ENCODE data around the gene LCK. TPM values are rescaled to one million over a fixed set of nuclear protein-coding genes. Genes with fewer than 3 reads are reported as not detected.
"Not testable (repeated sequence)": the region's sequence is repeated elsewhere in the genome, so short reads cannot be mapped to it uniquely, and the experiment has no call there.

Gene LCK
- polyA plus RNA-seq, 12 donors = 0.49 to 4.2 (median 0.69) TPM; not detected in 2

DNA sequence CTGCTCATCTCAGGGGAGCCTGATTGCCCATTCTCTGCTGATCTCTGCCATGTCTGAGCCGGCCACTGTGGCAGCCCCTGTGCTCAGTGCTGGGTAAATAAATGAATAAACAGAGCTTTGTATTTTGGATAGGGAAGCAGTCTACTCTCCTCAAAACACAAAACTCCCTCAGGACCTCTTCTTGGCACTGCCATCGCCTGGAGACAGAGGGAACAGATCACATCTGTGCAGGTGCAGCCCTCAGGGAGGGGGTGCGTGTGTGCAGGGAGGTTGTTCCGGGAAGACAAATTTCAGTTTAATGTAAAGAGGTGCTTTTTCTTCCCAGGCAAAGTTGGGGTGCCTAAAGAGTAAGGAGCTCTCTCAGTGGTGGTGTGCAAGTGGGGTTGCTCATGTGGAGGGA lies 11.7 kb upstream of the LCK start:
- no peak for DNase-seq

DNA sequence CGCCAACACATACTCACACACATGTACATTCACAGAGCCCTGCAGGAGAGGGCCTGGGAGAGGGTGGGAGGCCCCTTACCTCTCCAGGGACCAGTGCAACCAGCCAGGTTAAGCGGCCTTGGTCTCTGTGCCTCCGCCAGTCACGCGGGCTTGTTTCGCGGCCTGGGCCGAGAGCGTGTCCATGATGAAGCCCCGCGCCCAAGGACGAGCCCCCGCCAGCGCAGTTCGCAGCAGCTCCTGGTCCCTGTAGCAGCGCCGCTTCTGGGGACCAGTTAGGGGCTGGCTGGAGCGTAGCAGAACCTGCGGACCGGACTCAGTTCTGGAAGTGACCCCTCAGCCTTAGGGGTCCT lies 11.3 kb upstream of the LCK start:
- DNase-seq = no peak

DNA sequence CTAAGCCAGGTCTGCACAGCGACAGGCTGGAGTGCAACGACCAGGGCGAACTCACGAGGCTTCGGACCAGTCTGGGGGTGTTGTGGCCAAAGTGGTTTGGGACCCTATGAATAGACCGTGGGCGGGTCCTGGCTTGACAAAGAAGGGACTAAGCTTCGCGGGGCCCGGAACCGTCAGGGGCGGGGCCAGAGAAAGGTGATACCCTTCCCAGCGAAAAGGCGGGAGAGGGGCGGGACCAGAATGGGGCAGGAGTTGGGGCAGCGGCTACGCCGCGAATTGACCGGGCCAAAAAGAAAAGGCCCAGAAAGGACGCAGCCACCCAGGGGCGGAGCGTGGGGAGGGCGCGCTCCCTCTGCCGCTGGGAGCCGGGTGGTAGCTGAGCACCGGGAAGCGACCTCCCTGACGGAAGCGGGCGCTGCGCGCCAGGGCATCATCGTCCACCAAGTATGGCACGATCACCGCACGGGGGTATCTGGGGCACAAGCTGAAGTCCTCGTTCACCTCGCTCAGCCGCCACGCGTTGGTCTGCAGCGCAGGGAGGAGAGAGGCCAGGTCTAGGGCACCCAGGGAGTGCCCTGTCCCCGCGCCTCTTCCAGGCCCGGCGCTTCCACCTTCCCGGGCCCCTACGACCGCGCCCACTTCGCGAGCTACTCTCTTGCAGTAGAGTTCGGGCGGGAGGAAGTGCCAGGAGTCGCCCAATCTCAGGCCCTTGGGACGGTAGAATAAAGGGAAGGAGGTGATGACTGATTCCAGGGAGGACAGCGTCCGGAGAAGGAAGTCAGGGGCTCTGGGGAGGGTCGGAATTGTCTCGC lies 10.7 kb upstream of the LCK start:
- DNase-seq = no peak

DNA sequence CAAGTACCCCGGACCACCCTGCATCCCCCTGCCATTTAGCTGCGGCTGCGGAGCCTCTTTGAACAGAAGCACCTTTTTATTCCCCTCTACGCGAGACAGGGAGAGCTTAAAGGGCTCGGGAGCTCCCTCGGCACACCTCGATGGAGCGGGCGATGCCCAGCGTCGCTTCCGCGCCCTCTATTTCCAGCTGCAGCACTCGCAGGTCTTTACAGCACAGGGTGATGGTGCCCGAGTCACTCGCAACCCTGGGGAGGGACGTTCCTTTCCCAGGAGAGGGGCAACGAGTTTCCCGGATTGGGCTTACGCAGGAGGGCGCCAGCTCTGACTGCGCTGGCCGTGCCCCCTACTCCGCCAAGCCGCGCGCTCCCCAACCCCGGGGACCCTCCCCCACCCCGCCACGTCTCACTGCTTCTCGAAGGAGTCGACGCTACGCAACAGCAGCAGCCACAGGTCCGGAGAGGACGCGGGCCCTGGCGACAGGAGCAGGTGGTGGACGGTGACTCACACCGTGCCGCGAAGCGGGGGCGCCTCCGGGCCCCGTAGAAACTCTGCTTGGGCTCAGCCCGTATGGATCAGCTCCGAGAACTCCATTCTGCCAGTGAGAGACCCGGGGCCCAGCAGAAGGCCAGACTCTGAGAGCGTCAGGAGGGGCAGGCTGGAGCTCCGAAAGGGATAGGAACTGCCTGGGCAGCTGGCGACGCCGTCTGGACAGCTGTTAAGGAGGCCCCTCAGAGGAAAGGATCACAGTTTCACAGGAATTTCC lies 9.9 kb upstream of the LCK start:
- DNase-seq = peak; percentile 72

DNA sequence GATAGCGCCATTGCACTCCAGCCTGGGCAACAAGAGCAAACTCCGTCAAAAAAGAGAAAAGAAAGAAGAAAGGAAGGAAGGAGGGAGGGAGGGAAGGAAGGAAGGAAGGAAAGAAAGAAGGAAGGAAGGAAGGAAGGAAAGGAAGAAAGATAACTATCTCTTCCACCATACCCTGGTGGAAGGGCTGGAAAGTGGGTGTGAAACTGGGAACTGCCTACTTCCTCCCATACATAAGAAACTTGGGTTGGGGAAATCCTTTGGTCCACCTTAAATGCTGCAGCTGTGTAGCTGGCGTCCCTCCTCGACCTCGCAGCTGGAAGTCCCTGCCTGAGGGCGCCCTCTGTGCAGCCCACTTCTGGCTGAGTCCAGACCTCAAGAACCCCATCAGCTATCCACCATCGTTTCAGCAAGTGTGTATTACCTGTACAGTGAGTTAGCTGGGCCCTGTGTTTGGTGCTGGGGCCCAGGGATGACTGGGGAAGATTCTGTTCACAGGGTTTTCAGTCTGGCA lies 8.7 kb upstream of the LCK start:
- DNase-seq = peak; percentile 75

DNA sequence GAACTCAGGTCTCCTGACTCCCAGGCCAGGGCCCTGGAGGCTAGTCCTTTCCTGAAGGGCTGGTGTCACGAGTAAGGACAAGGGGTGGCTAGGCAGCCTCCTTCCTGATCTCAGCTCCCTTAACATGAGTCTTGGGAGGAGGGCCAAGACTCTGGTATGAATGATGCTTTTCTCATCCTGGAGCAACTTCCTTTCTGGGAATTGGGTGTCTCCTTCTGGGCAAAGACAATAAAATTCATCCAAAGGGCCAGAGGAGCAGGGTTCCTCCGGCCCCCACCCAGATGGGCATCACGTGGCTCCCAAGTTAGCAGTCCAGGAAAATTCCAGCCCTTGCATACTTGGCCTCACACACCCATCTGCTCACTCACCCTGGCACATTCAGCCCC lies 4.2 kb upstream of the LCK start, which contains the start of gene FAM167B:
Gene FAM167B (plus strand): TSS at position 335 of the 386 bp plus-strand sequence. CDS start 200 bp downstream, outside the sequence.
- no peak for DNase-seq

DNA sequence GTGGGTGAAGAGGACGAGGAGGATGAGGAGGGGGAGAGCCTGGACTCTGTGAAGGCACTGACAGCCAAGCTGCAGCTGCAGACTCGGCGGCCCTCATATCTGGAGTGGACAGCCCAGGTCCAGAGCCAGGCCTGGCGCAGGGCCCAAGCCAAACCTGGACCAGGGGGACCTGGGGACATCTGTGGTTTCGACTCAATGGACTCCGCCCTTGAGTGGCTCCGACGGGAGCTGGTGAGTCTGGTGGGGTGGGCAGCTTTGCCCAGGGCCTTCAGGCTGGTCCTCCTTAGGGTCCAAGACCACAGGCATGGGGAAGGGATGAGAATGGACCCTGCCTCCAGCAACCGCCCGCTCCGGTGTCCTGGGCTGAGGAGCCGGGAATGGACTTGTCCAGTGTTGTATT lies 3.6 kb upstream of the LCK start:
- DNase-seq = no peak

DNA sequence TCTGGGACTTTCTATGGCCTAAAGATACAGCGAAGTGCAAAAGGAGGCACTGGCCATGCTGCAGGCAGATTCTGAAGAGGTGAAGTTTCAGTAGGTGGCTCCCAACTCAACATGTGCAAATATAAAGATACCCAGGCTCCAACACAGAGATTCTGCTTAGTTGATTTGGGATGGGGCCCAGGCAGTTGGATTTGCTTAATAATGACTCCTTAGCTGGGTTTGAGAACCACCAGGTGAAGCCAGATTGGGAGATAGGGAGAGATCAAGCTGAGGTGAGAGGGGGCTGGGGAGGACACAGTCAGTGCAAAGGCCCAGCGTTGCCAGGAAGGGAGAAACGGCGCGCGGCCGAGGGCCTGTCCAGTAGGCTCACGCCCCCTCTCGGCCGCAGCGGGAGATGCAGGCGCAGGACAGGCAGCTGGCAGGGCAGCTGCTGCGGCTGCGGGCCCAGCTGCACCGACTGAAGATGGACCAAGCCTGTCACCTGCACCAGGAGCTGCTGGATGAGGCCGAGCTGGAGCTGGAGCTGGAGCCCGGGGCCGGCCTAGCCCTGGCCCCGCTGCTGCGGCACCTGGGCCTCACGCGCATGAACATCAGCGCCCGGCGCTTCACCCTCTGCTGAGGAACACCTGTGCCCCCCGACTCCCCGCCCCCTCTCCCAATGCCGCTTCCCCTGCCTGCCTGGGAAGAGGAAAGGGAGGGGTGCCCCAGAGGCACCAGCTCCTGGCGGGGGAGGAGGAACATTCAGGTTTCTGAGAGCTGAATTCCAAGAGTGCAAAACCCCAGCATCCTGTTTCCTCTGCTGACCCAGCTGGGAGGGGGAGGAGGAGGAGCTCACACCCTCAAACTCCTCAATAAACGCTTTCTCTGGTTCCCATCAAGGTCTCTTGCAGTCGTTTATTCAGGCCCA lies 2.8 kb upstream of the LCK start:
- no peak for DNase-seq

DNA sequence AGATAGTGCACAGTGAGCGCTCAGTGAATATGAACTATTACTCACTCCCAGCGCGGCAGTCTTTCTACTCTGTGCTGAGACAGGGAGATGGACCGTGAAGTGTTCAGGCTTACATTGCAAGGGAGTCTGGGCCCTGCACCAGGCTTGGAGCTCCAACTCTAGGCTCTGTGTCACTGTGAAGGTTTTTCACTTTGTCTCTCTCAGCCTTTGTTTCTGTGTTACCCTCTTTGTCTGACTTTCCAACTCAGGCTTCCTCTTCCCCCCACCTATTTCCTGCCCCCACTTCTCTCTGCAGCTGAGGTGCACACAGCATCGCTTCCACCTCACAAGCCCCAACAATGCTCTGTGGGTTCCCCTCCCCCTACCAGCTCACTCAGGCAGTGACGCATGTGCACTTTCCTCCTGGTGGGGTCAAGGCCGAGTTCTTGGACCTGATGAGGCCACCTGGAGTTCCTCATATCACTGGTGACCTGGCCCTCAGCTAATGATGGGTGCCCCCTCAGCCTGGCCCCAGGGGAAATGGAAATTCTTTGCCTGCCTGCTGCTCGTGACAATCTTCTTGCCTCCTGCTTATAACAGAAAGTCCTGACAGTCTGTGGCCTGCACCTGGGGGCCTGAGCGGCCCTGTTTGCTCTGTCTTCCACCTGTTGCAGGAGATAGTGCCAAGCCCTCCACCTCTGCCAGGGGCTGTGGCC lies 1.1 kb upstream of the LCK start:
- DNase-seq = no peak

DNA sequence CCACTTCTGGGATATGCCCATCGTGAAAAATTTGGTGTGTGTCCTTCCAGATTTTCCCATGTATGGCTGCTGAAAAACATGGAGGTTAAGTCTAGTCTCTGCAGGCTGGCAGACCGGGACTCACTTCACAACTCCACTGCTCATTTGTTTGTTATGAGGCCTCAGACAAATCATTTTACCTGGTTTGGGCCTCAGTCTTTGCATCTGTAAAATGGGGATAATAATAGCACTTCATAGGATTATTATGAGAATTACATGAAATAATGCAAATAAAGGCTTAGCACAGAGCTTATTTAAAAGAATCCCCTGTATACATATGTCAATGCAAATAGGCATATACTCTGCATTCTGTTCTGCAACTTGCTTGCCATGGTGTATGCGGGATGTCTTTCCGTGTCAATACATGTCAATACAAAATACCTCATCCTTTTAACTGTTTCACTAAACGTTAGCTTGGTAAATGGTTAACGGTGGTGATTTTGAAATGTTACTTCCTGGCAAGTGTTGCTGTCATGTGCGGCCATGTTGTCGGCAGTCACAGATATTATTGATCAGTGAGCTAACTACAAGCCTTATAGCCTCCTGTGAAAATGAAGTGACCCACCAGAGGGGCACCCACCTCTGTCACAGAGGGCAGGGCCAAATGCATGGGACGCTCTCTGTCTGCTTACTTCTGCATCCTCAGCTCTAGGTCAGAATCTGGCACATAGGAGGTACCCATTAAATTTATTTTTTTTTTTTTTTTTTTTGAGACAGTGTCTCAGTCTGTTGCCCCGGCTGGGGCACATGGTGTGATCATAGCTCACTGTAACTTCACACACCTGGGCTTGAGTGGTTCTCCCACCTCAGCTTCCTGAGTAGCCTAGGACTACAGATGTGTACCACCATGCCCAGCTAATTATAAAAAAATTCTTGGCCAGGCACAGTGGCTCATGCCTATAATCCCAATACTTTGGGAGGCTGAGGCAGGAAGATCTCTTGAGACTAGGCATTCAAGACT lies 4.3 kb downstream of the LCK start:
- no peak for DNase-seq

DNA sequence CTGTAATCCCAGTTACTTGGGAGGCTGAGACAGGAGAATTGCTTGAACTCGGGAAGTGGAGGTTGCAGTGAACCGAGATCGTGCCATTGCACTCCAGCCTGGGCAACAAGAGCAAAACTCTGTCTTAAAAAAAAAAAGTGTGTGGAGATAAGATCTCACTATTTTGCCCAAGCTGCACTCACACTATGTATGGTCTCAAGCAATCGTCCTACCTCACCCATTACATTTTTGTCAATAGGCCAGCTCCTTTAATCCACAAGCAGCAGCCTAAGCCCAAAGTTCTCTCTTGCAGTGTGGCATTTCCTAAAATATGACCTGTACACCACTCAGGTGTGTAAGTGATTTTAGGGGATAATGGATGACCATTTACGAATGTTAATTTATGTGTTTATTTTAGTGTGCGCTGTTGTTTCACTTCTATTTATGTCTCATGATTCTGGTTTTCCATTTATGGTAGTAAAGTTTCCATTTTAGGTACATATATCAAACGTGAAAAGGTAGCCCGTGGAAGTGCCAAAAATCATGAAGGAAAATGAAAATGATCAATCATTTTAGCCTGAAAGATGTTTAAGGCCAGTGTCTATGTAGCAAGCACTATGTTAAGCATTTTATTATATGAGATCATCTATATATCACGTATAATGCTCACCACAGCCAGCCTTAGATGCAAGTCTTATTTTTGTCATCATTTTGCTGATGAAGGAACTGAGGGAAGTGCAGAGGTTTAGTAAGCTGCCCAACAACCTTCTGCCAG lies 5.6 kb downstream of the LCK start:
- DNase-seq = no peak

DNA sequence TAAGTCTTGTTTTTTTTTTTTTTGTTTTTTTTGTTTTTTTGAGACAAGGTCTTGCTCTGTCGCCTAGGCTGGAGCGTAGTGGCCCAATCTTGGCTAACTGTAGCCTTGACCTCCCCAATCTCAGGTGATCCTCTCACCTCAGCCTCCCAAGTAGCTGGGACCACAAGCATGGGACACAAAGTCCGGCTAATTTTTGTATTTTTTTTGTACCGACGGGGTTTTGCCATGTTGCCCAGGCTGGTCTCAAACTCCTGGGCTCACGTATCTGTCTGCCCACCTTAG lies 6.1 kb downstream of the LCK start:
- DNase-seq = no peak

DNA sequence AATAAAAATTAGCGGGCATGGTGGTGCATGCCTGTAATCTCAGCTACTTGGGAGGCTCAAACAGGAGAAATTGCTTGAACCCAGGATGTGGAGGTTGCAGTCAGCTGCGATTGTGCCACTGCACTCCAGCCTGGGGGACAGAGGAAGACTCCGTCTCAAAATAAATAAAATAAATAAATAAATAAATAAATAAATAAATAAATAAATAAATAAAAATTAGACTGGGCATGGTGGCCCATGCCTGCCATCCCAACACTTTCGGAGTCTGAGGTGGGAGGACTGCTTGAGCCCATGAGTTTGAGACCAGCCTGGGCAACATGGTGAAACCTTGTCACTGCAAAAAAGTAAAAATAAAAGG lies 12.2 kb downstream of the LCK start:
- not testable (repeated sequence) for DNase-seq

DNA sequence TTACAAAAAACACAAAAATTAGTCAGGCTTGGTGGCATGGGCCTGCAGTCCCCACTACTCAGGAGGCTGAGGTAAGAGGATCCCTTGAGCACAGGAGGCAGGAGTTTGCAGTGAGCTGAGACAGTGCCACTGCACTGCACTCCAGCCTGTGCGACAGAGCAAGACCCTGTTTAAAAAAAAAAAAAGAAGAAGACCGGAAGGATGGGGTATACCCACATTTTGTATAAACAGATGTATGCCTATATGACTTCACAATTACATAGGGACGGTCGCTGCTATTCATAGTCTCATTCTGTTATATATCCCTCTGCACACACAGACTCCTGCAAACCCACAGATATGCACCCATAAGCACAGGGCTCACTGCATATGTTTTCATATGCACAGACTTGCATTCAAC lies 12.7 kb downstream of the LCK start:
- no peak for DNase-seq

DNA sequence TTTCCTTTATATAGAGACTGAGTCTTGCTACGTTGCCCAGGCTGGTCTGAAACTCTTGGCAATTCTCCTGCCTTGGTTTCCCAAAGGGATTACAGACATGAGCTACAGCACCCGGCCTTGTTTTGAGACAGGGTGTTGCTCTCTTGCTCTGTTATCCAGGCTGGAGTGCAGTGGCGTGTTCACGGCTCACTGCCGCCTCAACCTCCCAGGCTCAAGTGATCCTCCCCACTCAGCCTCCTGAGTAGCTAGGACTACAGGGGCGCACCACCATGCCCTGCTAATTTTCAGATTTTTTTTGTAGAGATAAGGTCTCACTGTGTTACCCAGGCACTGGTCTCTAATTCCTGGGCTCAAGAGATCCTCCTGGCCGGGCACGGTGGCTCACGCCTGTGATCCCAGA lies 14.8 kb downstream of the LCK start:
- no peak for DNase-seq

DNA sequence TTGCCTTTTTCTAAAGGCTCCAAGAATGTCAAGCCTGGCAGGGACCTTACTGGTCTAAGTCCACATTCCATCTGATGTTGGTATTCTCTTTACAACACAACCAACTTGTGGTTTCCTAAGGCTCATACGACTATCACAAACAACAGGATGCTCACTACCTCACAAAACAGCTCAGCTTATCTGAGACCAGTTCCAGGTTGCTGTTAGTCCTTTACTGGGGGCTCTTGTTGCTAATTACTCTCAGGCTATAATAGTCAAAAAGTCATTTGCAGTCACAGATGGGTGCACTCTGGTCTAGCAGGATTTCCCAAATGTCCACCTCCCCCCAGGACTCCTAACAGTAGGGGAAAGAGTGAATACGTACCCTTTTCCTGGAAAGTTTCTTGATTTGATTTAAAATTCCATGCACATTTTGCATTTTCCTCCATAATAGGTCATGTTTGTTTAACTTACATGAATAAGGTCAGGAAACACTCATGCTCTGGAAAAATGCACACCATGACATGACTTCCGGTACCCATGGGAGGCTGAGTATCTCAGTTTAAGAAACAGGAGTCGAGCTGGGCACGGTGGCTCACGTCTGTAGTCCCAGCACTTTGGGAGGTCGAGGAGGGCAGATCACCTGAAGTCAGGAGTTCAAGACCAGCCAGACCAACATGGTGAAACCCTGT lies 16.0 kb downstream of the LCK start:
- no peak for DNase-seq

DNA sequence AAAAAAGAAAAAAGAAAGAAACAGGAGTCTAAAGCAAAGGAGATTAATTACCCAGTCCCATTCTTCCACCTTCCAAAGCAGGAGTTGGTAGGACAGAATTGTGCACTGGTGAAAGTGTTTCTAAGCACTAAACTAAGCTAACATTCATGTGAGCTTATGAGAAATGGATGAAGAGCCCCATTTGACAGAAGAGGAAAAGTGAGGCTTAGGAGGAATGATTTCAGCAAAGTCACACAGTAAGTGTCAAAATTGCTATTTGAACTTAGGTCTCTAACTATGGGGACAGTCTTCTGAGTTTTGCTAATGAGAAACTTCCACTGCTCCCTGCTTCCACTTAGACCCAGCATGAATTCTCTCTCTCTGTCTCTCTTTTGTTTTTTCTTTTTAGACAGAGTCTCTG lies 18.7 kb downstream of the LCK start:
- DNase-seq = no peak

DNA sequence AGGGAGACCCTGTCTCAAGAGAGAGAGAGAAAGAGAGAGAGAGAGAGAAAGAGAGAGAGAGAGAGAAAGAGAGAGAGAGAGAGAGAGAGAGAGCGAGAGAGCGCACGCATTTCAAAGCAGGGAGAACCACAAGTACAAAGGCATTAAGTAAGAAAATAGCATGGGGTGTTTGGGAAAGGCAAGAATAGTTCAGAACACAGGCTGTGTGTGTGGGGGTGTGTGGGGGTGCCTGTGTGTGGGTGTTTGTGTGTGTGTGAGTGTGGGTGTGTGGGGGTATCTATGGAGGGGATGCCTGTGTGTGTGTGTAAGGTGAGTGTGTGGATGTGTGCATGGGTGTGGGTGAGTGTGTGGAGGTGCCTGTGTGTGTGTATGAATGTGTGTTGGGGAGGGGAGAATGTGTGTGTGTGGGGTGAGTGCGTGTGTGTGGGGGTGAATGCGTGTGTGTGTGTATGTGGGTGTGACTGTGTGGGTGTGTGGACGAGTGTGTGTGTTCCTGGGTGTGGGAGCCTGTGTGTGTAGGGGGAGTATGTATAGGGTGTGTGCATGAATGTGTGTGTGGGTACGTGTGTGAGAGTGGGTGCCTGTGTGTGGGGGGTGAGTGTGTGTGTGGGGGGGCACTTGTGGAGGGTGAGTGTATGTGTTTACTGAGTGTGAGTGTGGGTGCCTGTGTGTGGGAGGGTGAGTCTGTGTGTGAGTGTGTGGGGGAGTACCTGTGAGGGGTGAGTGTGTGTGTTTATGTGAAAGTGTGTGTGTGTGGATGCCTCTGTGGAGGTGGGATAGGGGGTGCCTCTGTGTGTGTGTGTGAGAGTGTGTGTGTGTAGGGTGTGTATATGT lies 21.7 kb downstream of the LCK start:
- DNase-seq = no peak
